MM.1S (cell line): ENCODE data around the gene ACTL7B.

Experiments used
- DNase-seq: peaks from one replicate; pipeline ENCODE4 v3.0.0-alpha.2; 2015
- H2AFZ ChIP-seq: fragments of 300-600 bp; sonication (generic); 2 replicates; pipeline ENCODE4 v1.6.0; 2016; ENCODE audit warnings: antibody characterized with exemption, low read length
- H3F3A ChIP-seq: fragments of 300-600 bp; sonication (generic); 2 replicates; pipeline ENCODE4 v1.6.1; 2016; ENCODE audit warnings: mild to moderate bottlenecking, antibody characterized with exemption, low read length, moderate library complexity, mixed read lengths; ENCODE audit not compliant: insufficient read depth
- H3K27ac ChIP-seq: fragments of 300-600 bp; sonication (generic); 2 replicates; pipeline ENCODE4 v1.5.1; 2016; ENCODE audit warnings: mild to moderate bottlenecking, low read length
- H3K27me3 ChIP-seq: fragments of 300-600 bp; sonication (generic); replicated peaks from 2 replicates; pipeline ENCODE4 v1.6.0; 2016; ENCODE audit warnings: low read length; ENCODE audit not compliant: insufficient read depth
- H3K36me3 ChIP-seq: fragments of 300-600 bp; sonication (generic); replicated peaks from 2 replicates; pipeline ENCODE4 v1.6.1; 2016; ENCODE audit warnings: mild to moderate bottlenecking, low read length, mixed read lengths; ENCODE audit not compliant: insufficient read depth
- H3K4me1 ChIP-seq: fragments of 300-600 bp; sonication (generic); 2 replicates; pipeline ENCODE4 v1.6.1; 2016; ENCODE audit warnings: low read length, mixed read lengths
- H3K4me2 ChIP-seq: fragments of 300-600 bp; sonication (generic); 2 replicates; pipeline ENCODE4 v1.6.0; 2016; ENCODE audit warnings: low read depth, low read length
- H3K4me3 ChIP-seq: fragments of 300-600 bp; sonication (generic); 2 replicates; pipeline ENCODE4 v1.5.1; 2016; ENCODE audit warnings: low read length, mixed read lengths
- H3K79me2 ChIP-seq: fragments of 300-600 bp; sonication (generic); 2 replicates; pipeline ENCODE4 v1.6.1; 2016; ENCODE audit warnings: mixed run types, low read length, mixed read lengths
- H3K9ac ChIP-seq: fragments of 300-600 bp; sonication (generic); 2 replicates; pipeline ENCODE4 v1.6.1; 2016; ENCODE audit warnings: low read length, mixed read lengths
- H3K9me2 ChIP-seq: fragments of 300-600 bp; sonication (generic); replicated peaks from 2 replicates; pipeline ENCODE4 v1.6.1; 2016; ENCODE audit warnings: mild to moderate bottlenecking, low read length, mixed read lengths; ENCODE audit not compliant: insufficient read depth
- H3K9me3 ChIP-seq: fragments of 300-600 bp; sonication (generic); replicated peaks from 2 replicates; pipeline ENCODE4 v1.6.1; 2016; ENCODE audit warnings: mild to moderate bottlenecking, low read length, mixed read lengths; ENCODE audit not compliant: insufficient read depth
- H4K20me1 ChIP-seq: fragments of 300-600 bp; sonication (generic); 2 replicates; pipeline ENCODE4 v1.6.1; 2016; ENCODE audit warnings: mild to moderate bottlenecking, low read length, moderate library complexity, mixed read lengths; ENCODE audit not compliant: insufficient read depth
- EZH2 ChIP-seq: fragments of 300-600 bp; sonication (generic); optimal IDR thresholded peaks from 2 replicates; pipeline ENCODE3; 2017; ENCODE audit warnings: low read depth, mild to moderate bottlenecking, antibody characterized with exemption, low read length, mixed read lengths
- EZH2phosphoT487 ChIP-seq: fragments of 300-600 bp; sonication (generic); IDR thresholded peaks from 2 replicates; pipeline ENCODE4 v1.6.1; 2018; ENCODE audit warnings: antibody characterized with exemption, low read length
- TF ChIP-seq, protein P1 (sequence below): fragments of 300-600 bp; sonication (generic); IDR thresholded peaks from 2 replicates; pipeline ENCODE4 v1.5.1; 2016; ENCODE audit warnings: antibody characterized with exemption, low read length, mixed read lengths

The ACTL7B gene

GRCh38 chr9:108838017-108838416 lies 17.8 kb downstream of the ACTL7B start:
- DNase-seq: no peak
- Histone ChIP-seq H3K4me2 (no peak overlapping the region), H3K27ac (no peak overlapping the region)

GRCh38 chr9:108837530-108837929 lies 18.3 kb downstream of the ACTL7B start:
- no peaks in the 10 kb centered on the region for H4K20me1 ChIP-seq

More at GRCh38 chr9:108838017-108838416, 17.8 kb downstream of the ACTL7B start:
- H2AFZ ChIP-seq: no peak overlapping the region
- no peak overlapping the region for H3K4me3 ChIP-seq
- H4K20me1 ChIP-seq: no peaks in the 10 kb centered on the region
- no peaks in the 10 kb centered on the region for H3K9me2 ChIP-seq
- H3K79me2 ChIP-seq: no peaks in the 10 kb centered on the region
- no peaks in the 10 kb centered on the region for H3K27me3 ChIP-seq
- TF ChIP-seq EZH2phosphoT487 (no peak), EZH2 (no peak)
- TF ChIP-seq, protein P1, sequence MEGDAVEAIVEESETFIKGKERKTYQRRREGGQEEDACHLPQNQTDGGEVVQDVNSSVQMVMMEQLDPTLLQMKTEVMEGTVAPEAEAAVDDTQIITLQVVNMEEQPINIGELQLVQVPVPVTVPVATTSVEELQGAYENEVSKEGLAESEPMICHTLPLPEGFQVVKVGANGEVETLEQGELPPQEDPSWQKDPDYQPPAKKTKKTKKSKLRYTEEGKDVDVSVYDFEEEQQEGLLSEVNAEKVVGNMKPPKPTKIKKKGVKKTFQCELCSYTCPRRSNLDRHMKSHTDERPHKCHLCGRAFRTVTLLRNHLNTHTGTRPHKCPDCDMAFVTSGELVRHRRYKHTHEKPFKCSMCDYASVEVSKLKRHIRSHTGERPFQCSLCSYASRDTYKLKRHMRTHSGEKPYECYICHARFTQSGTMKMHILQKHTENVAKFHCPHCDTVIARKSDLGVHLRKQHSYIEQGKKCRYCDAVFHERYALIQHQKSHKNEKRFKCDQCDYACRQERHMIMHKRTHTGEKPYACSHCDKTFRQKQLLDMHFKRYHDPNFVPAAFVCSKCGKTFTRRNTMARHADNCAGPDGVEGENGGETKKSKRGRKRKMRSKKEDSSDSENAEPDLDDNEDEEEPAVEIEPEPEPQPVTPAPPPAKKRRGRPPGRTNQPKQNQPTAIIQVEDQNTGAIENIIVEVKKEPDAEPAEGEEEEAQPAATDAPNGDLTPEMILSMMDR: no peak
- no peak overlapping the region for H3K9ac ChIP-seq
- no peaks in the 10 kb centered on the region for H3K9me3 ChIP-seq
- H3F3A ChIP-seq: no peaks in the 10 kb centered on the region
- H3K36me3 ChIP-seq: no peaks in the 10 kb centered on the region
- peaks cover 6% of the 10 kb centered on the region for H3K4me1 ChIP-seq

GRCh38 chr9:108836781-108837180 lies 19.0 kb downstream of the ACTL7B start:
- Histone ChIP-seq H3K4me3 (no peak overlapping the region), H3K27ac (no peak overlapping the region), H3K9me3 (no peaks in the 10 kb centered on the region), H3K4me2 (no peak overlapping the region), H3K9ac (no peak overlapping the region), H3F3A (no peaks in the 10 kb centered on the region), H3K79me2 (no peaks in the 10 kb centered on the region), H3K27me3 (no peaks in the 10 kb centered on the region), H3K9me2 (no peaks in the 10 kb centered on the region), H3K36me3 (no peaks in the 10 kb centered on the region), H3K4me1 (peaks cover 6% of the 10 kb centered on the region), H4K20me1 (no peaks in the 10 kb centered on the region), H2AFZ (no peak overlapping the region)
- no peak for TF ChIP-seq EZH2phosphoT487
- TF ChIP-seq, protein P1: no peak
- TF ChIP-seq EZH2: no peak
- no peak for DNase-seq

More at GRCh38 chr9:108837530-108837929, 18.3 kb downstream of the ACTL7B start:
- H2AFZ ChIP-seq: no peak overlapping the region
- no peaks in the 10 kb centered on the region for H3K79me2 ChIP-seq
- DNase-seq: no peak
- TF ChIP-seq EZH2phosphoT487 (no peak), EZH2 (no peak)
- TF ChIP-seq, protein P1: no peak
- no peaks in the 10 kb centered on the region for H3K36me3 ChIP-seq
- no peak overlapping the region for H3K4me2 ChIP-seq
- H3K27ac ChIP-seq: no peak overlapping the region
- no peak overlapping the region for H3K4me3 ChIP-seq
- H3F3A ChIP-seq: no peaks in the 10 kb centered on the region
- no peak overlapping the region for H3K9ac ChIP-seq
- no peaks in the 10 kb centered on the region for H3K9me3 ChIP-seq
- H3K9me2 ChIP-seq: no peaks in the 10 kb centered on the region
- H3K27me3 ChIP-seq: no peaks in the 10 kb centered on the region
- peaks cover 6% of the 10 kb centered on the region for H3K4me1 ChIP-seq
